AG09319 (cell line): ENCODE data around the gene AMDHD2.

Source experiments
- DNase-seq: peaks from one replicate; pipeline ENCODE4 v3.0.0-alpha.2; 2010; ENCODE audit warnings: low read depth; ENCODE audit errors: extremely low read depth
- TF ChIP-seq, protein P1 (sequence below): IDR thresholded peaks from 2 replicates; pipeline ENCODE4 v1.5.1; 2011; ENCODE audit warnings: low read depth, mild to moderate bottlenecking, inconsistent platforms, low read length, moderate library complexity

Gene AMDHD2

DNA sequence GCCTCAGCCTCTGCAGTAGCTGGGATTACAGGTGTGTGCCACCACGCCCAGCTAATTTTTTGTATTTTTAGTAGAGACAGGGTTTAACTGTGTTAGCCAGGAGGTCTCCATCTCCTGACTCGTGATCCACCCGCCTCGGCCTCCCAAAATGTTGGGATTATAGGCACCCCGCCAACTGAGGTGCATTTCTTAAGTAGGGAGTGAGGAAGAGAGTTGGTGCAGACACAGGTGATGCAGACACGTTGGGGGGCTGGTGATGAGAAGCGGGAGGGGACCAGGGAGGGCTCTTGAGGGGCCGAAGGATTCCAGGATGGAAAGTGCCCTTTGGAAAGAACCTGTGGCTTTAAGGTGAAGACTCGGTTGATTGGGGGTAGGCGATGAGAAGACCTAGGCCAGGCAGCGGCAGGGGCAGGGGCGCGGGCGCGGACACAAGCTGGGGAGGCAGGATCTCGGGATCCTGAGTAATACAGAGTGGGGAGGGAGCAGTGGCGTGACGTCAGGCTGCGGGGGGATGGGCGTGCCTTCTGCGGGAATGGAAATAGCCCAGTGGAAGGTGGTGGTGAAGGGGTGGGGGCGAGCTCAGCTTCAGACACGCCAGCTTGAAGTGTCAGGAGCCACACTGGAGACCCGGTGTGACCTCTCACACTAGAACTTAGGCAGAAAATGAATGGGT, 8.9 kb upstream of the AMDHD2 start:
- DNase-seq, result no peak
- TF ChIP-seq, protein P1, sequence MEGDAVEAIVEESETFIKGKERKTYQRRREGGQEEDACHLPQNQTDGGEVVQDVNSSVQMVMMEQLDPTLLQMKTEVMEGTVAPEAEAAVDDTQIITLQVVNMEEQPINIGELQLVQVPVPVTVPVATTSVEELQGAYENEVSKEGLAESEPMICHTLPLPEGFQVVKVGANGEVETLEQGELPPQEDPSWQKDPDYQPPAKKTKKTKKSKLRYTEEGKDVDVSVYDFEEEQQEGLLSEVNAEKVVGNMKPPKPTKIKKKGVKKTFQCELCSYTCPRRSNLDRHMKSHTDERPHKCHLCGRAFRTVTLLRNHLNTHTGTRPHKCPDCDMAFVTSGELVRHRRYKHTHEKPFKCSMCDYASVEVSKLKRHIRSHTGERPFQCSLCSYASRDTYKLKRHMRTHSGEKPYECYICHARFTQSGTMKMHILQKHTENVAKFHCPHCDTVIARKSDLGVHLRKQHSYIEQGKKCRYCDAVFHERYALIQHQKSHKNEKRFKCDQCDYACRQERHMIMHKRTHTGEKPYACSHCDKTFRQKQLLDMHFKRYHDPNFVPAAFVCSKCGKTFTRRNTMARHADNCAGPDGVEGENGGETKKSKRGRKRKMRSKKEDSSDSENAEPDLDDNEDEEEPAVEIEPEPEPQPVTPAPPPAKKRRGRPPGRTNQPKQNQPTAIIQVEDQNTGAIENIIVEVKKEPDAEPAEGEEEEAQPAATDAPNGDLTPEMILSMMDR, result no peak

DNA sequence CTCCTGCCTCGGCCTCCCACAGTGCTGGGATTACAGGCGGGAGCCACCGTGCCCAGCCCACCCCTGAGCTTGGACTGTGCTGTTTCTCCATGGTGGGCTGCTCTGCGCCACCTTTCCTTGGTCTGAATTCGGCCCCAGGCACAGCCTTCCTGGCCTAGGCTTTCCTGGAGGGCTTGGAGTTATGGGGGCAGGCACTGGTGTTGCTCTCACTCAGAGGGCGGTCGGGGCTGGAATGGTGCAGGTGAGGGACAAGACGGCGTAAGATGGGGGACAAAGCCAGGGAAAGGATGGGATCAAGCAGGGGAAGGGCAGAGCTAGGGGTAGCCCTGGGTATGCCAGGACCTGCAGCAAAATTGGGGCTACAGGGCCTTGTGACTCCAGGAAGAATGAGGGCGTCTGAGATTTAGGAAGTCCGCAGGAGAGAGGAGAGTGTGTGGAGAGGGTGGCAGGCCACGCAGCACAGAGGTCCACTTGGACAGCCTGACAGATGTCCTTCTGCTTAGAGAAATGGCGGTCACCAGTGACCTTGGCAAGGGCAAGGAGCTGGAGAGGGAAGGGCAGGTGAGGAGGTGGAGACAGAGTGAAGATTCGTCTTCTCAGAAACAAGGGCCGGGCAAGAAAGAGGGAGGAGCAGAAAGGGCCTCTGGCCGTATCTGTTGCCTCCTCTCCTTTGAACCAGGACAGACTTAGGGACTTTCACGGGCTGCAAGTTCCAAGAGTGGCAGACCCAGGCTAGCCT, 8.0 kb upstream of the AMDHD2 start:
- TF ChIP-seq, protein P1, result no peak
- no peak for DNase-seq

- TF ChIP-seq, protein P1, result no peak; the same call in 1 of the 2 replicates
- no peak for DNase-seq
These were observed 7.3 kb upstream of the AMDHD2 start for GRCh38 chr16:2512735-2513404.

DNA sequence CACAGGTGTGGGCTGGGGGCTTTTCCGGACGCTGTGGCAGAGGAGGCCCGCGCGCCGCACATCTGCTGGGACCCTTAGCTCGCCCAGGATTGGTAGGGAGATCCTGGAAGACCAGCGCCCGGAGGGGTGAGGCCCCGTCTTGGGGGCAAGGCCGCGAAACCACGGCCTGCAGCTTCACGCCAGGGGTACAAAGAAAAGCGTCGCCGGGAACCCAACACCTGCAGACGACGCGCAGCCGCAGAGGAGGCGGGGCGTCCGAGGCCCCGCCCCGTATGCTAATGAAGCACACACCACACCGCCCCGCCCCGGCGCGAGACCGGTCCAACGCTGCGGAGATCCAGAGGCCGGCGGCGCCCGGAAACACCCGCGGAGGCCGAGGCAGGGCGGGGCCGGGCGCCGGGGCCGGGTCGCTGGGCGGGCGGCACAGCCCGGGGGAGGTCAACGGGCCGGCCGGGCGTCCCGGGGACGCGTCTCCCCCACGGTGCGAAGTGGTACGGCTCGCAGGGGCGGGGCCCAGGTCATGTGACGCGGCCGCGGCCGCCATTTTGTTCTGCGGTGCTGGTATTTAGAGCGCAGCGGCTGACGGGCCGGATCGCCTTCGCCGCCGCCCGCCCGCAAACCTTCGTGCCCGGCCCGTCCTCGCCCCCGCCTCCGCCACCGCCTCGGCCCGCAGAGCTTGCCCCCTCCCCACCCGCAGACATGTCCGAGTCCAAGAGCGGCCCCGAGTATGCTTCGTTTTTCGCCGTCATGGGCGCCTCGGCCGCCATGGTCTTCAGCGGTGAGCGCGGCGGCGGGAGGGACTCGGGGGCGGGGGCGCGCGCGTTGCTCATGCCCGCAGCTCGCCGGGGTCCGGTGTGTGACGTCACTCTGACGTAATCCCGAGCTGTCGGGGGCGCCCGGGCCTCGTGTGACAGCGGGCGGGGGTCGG, 6.5 kb upstream of the AMDHD2 start, which contains the start of gene ATP6V0C:
TSS of gene ATP6V0C (plus strand) at position 548 of the 928 bp plus-strand sequence. CDS start at position 700, 152 bp downstream.
- TF ChIP-seq, protein P1, result no peak
- peak; percentile 59 for DNase-seq

DNA sequence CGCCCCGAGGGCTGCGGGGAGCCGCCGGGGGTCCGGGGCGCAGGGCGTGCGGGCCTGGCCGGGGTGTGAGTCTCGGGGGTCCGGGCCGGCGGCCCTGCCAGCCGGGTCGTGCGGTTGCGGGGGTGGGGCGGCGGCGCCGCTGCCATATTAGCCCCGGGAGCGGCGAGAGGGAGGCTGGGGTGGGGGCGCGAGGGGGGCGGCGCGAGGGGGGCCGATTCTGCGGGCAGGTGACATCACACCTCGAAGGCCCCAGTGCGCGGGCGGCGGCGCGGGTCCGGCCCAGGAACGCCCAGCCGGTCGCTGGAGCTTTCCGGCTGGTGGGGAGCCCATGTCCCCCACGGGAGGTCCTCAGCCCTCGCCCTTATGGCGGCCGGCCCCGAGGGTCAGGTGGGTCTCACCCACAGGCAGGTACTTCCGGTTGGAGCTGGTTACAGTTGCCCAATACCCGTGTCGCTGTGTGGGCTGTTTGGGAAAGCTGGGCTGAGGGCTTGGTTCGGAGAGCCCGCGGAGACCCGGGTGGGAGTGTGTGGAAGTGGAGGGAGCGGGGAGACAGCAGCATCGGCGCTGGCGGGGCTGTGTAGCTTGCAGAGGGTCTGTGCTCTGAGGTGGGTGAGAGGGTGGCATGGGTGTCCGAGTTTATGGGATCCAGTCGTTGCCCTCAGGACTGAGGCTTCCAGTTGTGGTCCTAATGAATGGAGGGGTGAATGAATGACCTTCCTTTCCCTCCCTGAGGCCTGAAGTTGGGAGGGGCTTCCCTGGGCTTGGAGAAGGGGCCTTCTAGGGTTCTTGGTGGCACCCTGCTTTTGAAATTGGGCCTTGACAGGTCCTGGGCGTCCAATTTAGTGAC, 5.6 kb upstream of the AMDHD2 start:
- no peak for DNase-seq
- TF ChIP-seq, protein P1, result no peak

GRCh38 chr16:2515180-2515851, 4.9 kb upstream of the AMDHD2 start:
- TF ChIP-seq, protein P1, result no peak

More at GRCh38 chr16:2515180-2515851, 4.9 kb upstream of the AMDHD2 start:
- DNase-seq, result no peak
